HG02943 (cell line): ENCODE measurements around the gene CCDC86.

Experiments
- ATAC-seq: cut with Tn5 transposase; IDR thresholded peaks from one replicate; pipeline ENCODE4 v1.9.1; 2021; ENCODE audit warnings: mild to moderate bottlenecking, low read depth, moderate library complexity; ENCODE audit not compliant: unreplicated experiment

CCDC86 gene

DNA sequence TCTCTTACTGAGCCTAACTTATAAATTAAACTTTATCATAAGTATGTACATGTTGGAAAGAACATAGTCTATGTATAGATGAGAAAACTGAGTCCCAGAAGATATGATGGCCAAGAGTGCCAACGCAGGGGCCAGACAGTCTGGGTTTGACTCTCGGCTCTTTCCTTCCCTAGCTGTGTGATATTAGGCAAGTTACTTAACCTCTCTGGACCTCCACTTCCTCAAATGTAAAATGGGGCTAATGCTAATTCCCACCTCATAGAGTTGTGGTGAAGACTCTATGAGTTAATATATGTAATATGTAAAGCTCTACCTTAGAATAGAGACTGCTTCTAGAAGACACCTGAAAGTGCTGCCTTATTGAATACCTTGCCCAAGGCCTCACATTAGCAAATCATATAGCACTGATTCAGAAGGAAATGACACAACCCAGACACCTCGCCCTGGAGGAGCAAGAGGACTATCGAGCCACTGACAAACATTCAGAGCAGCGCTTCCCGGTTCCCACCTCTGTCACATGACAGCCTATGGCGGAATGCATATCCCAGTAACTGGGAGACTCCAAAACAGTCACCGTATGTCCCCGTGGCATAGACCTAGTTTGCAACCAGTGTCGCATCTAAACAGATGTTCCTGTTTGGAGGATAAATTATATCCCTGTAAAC is 11.3 kb upstream of the CCDC86 start:
- no peak for ATAC-seq

DNA sequence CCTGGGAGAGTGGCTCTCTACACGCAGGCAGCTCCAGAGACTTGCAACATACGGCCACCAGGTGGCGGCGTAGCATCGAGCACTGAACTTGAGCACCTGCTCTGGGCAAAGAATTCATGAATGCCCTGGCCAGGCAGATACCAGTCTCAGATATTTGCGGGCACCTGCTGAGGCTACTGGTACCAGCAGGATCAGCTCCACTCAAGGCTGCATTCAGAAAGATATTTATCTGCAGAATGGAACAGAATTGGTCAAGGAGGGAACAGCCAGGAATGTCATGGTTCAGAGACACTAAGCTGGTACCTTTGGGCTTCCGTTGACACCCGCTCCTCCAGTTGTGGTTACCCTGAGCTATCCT is 10.8 kb upstream of the CCDC86 start:
- ATAC-seq: no peak

DNA sequence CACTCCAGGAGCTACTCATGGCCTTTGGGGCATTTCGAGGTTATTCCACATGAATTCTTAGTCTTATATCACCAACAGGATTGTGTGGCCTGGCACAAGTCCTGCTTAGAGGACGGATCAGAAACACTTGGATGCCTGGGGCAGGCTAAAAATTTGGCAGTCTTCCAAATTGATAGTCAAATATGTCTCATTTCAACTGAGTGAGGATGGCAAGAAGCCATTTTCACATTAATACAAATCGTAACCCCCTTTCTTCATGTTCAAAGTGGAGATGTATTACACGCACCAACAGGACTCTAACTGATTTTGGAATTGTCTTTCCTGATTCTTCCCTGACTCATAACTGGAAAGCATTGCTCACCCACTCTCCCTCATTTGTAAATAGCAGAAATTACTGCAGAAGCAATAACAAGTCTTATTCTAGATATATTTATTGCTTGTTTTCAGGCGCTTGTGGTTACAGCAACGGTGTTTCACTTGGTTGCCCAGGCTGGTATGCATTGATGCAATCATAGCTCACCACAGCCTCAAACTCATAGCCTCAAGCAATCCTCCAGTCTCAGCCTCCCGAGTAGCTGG is 10.3 kb upstream of the CCDC86 start:
- ATAC-seq: no peak

DNA sequence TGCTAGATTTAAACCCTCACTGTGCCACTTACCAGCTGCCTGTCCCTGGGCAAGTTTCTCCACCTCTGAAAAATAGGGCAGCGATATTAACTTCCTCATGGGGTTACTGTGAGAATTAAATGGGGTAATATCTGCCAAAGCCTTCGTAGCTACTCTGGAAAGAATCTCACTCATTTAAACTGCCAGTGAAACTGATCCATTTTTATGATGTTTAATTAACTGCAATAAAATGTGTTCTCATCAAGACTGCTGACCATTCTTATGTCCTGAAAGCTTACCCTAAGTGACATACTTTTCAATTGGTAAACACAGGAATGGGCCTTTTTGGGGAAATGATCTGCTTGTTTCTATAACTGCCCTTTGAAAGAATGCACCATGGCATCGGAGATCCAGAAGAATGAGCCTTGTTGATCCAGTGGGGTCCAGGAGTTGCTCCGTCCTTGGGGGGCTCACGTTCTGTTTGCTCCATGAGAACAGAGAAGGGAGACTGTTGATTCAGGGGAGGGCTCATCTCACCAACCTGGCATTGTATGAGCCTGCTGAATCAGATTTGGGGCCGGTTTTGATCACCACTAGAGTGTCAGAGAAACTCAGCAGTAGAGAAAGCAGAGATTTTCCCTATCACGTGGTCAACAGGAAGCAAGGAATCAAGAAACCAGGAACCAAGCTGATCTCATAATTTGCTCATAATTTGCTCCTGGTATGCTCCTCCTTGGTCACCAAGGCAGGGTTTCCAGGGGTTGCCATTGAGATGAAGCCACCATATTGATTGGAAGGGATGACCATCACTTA is 7.0 kb upstream of the CCDC86 start:
- no peak for ATAC-seq

DNA sequence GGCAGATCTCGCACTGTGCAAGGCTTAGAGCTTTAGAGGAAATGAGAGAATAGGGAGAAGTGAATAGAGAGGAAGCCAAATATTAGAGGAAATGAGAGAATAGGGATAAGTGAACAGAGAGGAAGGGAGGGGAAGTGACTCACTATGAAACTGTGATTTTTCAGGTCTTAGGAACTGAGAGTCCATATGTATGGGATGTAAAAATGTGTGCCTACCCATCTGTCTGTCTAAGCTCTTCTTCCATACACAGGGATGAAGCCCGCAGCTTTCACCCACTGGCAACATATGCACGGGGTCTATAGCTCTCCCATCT is 6.4 kb upstream of the CCDC86 start:
- ATAC-seq: no peak

DNA sequence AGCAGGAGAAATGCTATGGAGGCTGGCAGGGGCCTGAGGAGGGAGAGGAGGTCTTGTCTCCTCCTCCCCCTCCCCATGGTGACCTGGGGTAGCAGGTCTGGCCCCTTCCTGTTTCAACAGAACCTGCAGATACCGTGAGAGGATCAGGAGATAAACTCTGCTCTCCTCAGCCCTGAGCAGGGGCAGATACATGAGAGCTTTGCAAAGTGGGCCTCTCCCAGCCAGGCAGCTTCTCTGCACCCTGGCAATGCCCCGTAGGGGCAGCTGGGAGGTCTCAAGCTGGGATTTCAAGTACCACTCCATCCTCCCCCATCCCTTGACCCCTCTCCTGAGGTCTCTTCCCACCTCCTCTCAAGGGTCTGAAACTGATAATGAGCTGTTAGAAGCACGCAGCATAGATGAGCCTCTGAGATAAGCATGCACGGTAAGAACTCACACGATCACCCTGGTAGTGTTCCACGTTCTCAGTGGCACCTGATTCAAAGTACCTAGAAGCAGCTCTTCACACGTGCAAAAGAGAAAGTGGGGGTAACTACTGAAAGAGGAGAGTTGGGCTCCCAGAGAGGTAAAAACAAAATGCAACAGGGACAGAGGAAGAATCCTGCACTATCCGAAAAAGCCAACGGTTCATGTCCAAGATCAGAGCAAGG is 4.9 kb upstream of the CCDC86 start:
- no peak for ATAC-seq

DNA sequence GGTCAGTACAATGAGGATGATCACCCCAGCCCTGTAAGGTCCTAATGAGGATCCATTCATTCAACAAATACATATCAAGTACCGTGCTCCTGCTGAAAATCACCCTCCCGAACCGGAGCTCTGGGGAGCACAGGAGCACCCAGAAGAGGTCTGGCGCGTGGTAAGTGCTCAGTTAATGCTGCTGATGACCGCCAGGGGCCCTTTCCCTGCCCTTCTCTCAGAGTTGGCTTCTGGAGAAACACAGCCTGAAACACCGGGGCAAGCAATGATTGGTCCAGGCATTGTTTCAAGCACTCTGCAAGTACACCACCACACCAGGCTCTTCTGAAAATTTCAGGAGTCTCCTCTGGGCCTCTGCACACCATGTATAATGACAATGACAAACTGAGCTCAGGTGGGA is 3.8 kb upstream of the CCDC86 start:
- ATAC-seq: no peak

DNA sequence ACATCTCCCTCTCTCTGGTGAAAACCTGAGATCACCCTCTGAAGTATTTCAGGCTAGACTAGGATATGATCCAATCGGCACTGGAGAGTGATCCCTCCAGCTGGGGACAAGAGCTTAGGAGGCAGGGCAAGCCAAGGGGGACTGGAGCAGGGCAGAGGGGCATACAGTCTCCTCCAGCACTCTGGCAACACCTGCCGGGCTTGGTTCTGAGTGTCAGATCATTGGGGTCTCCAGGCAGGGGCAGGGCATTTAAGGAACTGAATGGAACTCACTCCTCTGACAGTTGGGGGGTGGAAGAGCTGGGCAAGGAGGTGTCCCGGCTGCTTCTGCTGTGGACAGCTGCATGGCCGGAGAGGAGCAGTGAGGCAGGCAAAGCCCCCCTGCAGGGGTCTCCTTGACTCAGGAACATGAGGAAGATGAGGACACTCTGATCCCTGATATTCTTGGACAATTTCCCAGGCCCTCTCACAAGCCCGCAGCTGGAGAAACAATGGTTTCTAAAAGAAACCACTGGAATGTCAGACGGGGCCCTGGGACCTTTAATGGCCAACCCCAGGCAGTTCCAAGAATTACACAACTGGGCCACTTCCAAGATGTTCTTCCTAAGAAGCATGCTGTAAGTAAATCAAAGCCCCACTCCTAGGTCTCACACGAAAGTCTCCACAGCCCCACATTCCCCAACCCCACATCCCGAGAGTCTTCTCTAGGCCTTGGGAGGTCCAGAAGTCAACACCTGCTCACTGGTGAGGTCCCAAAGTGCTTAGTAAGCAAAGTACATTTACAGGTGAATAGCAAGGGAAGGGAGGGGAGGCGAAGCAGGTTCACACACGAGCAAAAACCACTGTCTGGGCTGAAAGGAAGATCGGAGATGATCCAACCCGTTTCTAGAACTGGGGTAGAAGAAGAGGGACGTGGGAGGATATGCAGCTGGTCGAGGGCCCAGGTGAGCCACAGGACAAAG is 1.2 kb upstream of the CCDC86 start:
- no peak for ATAC-seq

DNA sequence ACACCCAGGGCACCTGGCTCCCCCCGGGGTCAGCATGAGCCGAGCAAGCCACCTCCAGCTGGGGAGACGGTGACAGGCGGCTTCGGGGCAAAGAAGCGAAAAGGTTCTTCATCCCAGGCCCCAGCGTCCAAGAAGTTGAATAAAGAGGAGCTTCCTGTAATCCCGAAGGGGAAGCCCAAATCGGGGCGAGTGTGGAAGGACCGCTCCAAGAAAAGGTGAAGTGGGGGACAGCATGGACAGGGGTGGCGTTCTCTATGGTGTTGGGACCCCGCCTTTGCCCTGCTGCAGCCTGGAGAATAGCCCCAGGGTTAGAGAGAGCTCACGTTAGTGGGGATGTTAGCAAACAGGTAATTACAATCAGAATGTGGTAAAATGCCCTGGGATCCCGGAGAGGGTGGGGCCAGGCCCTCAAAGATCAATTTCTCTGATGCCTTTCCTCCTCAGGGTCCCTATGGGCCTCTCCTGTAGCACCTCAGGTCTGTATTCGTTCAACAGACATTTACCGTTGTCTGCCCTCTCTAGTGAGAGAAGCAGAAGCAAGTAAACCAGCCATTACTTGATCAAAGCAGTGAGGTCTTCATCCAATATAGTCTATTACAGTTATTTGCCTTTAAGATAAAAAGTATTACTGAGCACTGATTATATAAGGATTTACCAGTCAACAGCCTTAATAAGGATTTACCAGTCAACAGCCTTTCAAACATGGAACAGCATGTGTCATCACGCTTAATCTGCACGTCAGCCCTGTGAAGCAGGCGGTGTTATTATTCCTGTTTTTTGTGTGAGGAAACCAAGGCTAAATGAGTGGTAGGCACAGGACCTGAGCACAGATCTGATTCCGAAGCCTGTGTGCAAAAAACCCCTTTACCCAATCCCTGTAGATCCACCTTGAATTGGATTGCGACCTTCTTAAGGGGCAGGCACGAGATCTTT is 1.0 kb downstream of the CCDC86 start:
- no peak for ATAC-seq

DNA sequence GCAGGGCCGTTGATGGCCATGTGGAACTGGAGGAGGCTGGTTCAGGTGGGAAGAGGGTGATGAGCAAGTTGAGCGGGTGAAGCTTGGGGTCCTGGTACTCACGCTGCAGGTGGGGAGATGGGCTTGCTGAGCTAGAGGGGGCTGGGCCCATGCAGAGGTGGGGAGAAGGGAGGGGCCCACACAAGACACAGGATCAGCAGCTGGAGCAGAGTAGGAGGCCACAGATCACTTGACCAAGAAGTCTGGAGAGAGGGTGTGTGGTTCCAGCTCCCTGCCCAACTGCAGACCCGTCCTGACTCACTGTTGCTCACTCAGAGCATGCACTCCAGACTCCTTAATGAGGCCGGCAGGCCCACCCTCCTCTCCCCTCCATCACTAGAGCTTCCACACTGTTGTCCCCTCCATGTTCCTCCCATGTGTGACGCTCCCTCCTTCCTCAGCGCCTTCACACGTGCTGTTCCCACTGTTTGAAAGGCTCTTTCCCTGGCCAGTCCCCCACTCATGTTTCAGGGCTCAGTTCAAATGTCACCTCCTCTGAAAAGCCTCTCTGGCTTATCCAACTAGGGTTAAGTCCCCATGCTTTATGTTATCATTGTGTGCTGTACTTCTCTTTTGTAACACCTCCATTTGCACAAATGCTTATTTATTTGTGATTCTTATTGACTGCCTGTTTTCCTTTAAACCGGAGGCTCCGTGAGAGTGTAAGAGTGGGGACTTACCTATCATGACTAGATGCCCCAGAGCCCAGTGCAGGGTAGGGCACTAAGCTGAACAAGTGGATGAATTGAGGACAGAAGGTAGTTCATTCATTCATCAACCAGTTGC is 2.3 kb downstream of the CCDC86 start:
- no peak for ATAC-seq

DNA sequence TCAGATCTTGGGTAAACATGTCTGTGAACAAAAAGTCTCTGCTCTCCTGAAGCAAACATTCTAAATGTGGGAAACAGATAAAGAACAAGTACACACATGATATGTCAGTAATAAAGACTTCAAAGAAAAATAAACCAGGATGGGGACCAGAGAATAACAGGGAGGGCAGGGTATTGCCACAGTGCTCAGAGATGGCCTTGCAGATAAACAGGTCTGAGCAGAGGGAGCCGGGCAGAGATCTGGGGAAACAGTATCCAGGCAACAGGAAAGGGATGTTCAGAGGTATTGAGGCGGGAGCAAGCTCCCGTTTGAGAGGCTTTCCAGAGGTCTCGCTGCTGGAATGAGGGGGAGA is 2.9 kb downstream of the CCDC86 start:
- ATAC-seq: no peak

DNA sequence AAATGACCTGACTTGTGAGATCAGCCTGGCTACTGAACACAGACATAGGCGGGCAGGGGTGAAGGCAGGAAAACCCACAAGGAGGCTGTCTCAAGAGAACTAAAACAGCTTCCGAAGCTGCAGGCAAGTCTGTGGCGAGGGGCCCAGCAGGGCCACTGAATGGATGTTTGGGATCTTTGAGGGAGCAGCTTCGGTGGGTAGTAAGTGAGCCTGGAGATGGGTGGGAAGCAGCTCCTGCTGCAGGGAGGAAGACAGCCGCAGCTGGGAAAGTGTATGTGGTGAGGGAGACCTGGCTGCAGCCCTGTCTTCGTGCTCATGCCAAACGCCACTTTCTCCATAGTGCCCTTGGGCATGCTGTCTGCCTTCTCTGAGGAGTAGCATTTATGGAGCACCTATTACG is 3.4 kb downstream of the CCDC86 start:
- no peak for ATAC-seq

DNA sequence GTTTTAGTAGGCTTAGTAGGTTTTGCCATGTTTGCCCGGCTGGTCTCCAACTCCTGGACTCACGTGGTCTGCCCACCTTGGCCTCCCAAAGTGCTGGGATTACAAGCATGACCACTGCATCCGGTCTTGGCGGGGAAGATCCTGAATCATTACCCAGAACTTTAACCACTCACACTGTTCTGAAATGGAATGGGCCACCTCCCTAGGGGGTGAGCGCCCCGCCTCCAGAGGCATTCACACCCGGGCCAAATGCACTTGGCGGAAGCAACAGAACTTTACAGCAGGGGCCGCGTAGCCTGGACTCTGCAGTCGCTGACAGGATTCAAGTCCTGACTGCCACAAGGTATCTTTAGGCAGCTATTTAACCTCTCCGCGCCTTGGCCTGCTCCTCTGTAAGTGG is 5.4 kb downstream of the CCDC86 start:
- ATAC-seq: no peak

DNA sequence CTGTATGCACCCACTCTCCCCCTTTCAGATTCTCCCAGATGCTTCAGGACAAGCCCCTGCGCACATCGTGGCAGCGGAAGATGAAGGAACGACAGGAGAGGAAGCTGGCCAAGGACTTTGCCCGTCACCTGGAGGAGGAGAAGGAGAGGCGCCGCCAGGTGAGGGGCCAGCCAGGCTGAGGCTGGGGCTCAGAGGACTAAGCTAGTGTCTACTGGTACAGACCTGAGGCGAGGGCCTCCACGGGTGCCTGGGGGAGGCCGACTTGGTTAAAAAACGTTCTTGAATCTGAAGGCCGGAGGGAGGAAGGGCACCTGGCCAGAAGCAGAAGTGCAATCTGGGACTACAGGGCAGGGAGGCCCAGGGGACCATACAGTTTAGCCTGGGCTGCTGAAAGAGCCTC is 6.0 kb downstream of the CCDC86 start:
- ATAC-seq: no peak

DNA sequence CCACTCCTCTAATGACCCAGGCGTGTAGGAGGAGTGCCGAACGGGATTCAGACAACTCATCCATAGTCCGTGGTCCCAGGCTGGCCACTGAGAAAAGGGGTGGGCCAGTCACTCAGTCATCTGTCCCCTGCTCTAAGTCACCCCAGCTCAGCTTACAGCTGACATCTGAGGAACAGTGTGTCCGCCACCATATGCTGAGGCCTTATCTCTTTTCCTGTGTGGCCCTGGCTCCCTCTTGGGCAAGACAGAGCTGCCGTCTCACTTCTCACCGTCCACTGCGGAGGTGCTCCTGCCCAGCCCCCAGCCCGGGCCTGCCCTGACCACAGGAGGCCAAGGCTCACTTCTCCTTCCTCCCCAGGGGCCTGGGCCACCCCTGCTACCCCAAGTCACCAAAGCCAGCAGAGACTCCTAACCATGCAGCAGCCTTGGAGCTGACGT is 6.8 kb downstream of the CCDC86 start:
- no peak for ATAC-seq

DNA sequence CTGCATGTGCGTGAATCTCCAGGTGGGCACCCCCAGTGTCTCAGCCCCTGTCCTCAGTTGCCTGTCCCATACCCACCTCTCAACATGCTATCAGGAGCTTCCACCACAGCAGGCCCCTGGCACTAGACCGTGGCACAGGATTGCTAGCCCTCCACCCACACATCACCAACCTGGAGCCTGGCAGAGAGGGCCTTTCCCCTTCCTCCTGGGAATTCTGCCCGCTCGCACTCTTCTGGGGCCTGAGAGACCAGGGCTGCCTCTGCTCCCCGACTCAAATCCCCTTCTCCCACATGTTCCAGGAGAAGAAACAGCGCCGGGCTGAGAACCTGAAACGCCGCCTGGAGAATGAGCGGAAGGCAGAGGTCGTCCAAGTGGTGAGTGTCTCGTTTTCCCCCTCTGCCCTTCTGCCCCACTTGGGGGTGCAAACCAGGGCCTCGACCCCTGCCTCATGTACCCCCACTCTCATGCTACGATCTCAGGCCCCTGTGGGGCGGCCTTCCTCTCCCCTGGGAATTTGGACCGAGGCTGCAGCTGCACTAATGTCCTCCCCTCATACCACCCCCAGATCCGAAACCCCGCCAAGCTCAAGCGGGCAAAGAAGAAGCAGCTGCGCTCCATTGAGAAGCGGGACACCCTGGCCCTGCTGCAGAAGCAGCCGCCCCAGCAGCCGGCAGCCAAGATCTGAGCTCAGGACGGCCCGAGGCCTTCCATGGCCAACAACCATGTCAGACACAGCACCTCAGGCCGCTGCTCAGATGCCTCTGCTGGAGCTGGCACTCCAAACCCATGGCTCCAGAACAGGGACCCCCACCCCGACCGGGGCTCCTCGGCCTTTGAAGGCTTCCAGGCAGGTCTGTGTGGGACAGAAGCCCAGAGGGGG is 8.0 kb downstream of the CCDC86 start:
- ATAC-seq: no peak

DNA sequence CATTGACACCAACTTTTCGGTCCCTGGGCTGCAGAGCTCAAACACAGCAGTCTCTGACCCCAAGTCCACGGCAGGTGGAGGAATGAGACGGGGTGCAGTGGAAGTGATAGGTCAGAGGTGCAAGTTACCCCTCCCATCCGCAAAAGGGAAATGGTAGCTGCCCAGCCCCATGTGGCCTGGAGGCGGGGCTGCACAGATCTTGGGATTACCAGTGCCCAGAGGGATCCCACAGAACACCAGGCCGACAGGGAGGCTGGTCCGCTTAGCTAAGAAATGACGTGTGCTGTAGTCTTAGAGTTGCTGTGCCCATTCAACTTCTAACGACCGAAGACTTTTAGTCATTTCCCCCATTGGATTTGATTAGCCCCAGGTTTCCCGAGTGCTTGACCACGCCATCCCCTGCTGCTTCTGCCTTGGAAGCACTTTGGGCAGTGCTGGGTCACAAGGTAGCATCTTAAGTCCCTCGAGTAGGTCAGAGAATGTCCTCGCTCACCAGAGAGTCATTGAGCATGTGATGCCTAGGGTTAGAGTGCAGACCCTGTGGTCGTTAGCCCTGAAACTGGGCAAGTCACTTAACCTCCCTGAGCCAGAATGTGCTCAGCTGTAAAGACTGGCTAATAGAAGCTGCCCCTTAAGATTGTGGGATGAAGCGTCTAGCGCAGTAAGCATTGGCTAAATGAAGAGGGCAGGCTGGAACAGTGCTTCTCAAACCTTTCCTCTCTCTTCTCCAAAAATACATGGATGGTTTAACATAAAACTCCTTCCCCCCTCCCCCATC is 9.6 kb downstream of the CCDC86 start:
- ATAC-seq: no peak
